ENCODE data around the gene ENTREP3.
A peak's percentile ranks its signal among the peaks of the same experiment; 100 is the strongest.

Gene ENTREP3

GRCh38 chr1:155277902-155278688 is 22.8 kb upstream of the ENTREP3 start:
- peak; percentile 87 for DNase-seq

GRCh38 chr1:155277070-155277901 is 22.0 kb upstream of the ENTREP3 start, which contains the start of gene HCN3:
Gene HCN3 (plus strand): TSS chr1:155277463. CDS start chr1:155277591, 128 bp downstream.
- DNase-seq = peak; percentile 97

- peak; percentile 96 for DNase-seq
These were observed 18.3 kb upstream of the ENTREP3 start, which contains the start of gene CLK2 for GRCh38 chr1:155273343-155274245. Gene CLK2 (minus strand): TSS chr1:155273504. CDS start chr1:155270977, 2,527 bp downstream.

DNA sequence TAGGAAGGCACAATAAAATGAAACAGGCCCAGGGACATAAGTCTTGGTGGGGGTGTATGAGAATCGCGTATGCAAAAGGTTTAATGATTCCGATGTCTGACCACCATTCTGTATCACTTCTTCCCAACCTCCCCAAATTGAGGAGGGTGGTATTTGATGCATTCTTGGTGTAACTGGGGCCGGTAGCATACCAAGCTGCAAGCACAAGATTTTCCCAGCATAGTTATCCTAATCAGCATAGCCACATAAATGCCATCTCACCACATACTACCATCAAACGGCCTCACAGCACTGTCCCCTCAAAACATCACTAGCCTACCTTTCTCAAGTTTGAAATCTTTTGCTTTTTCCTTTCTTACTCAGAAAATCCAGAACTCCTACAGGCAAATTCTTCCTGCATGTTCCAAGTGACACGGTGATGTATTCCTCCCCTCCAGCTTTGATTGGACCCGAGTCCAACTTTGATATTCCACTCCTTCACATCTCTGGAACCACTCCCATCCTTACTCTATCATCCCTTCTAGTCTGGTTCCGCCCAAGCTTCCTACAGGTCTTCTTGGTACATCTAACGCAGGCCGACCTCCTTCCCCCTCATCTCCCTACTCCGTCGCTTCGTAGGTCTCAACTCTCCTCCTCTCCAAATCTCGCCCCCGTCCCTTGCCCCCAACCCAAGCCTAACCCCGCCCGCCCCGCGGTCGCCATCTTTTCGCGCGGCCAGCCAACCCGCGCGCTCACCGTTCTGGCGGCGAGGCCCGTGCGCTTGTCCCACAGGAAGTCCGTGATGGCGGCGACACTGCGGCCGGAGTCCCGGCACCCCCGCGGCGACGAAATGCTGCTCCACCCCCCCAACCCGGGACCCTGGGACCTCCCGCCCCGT is 17.4 kb upstream of the ENTREP3 start:
- no peak for DNase-seq

DNA sequence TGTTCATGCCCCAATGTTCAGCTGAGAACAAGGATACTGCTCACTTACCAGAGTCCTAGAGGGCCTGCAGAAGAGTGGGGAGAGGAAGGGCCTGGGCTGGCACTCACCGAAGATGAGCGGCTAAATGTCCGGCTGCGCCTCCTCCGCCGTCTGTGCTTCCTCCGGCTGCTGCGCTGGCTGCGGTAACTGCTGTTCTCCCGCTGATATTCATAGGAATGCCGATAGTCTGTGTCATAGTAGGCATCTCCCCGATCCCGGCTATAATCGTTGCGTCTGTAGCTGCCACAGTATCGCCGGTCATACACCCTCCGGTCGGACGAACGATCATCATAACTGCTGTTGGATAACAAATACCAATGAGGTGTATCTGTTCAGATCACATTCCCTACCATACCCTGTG is 14.1 kb upstream of the ENTREP3 start:
- DNase-seq = no peak

DNA sequence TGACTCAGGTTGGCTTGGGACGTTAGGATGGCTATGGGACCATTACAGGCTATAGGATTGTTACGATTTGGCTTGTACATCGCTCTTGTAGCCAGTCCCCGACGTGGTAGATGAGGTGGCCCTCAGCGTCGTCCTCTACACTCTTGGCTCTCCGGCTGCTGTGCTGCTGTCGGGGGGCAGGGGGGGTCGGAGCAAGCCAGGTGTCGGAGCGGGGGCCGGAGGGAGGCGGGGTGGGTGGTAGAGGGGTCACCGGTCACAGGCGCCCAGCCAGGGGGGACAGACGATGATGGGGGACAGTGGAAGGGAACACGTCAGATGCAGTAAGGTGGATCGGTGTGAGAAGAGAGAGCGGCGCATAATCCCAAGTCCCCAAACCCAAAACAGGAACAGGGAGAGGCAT is 13.3 kb upstream of the ENTREP3 start:
- no peak for DNase-seq

GRCh38 chr1:155267373-155267772 is 12.1 kb upstream of the ENTREP3 start:
- no peak for DNase-seq

GRCh38 chr1:155266553-155266952 is 11.3 kb upstream of the ENTREP3 start:
- no peak for DNase-seq

GRCh38 chr1:155263067-155263466 is 7.8 kb upstream of the ENTREP3 start:
- no peak for DNase-seq

GRCh38 chr1:155261852-155262673 is 6.8 kb upstream of the ENTREP3 start, which contains the start of gene SCAMP3:
Gene SCAMP3 (minus strand): TSS chr1:155262360. CDS start chr1:155262151, 209 bp downstream.
- peak; percentile 93 for DNase-seq

DNA sequence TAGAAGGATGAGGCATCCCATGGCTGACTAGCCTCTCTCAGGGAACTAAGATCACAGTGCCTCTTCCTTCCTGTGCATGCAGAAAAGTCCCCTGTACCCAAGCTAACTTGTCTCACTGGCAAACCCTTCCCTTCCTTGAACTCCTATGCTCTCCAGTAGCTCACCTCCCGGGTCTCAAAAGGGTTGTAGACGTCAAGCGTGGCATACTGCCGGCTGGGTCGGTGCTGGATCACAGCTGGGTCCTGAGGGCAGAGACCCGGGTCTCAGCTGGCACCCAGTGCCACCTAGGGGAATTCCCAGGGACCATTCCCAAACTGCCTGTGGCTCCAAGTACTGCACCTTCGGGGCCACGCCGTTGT is 6.2 kb upstream of the ENTREP3 start:
- DNase-seq = no peak

GRCh38 chr1:155260276-155260675 is 5.0 kb upstream of the ENTREP3 start:
- no peak for DNase-seq

- DNase-seq = no peak
These were observed 972 bp upstream of the ENTREP3 start for GRCh38 chr1:155256058-155256852.

GRCh38 chr1:155254714-155255242 is 505 bp downstream of the ENTREP3 start:
- DNase-seq = no peak

GRCh38 chr1:155254228-155254713 is 1.0 kb downstream of the ENTREP3 start:
- no peak for DNase-seq

GRCh38 chr1:155253797-155254196 is 1.5 kb downstream of the ENTREP3 start:
- no peak for DNase-seq

GRCh38 chr1:155253208-155253607 is 2.1 kb downstream of the ENTREP3 start:
- no peak for DNase-seq

DNA sequence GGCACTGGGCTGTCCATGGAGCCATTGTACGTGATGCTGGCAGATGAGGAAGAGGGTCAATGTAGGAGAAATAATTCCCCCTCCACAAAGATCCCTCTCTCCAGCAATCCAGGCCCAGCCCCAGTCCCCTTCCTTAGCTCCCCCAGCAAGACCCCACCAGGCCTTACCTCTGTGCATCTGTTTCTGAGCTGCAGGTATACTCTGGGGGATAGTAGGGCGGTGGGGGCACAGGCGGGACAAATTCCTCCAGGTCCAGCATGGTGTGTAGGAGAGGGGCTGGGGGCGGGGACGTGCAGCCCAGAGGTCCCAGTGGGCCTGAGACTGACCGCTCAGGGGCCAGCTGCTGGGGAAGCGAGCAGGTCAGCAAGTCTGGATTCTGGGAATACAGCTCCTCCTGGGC is 3.7 kb downstream of the ENTREP3 start:
- no peak for DNase-seq
